Measurements from ENCODE around the gene ALG3.

- TF ChIP-seq CTCF (conservative IDR thresholded peaks at IDR 0.05) (no peak), ZFX (IDR thresholded peaks at IDR 0.05) (no peak)
These were observed 20.2 kb downstream of the ALG3 start for GRCh38 chr3:184228376-184229137.

Data from C4-2B (cell line).